Measurements from ENCODE around the gene NXNL2.

GRCh38 chr9:88522360-88522759, 12.6 kb upstream of the NXNL2 start:
- no peak for TF ChIP-seq CTCF (conservative IDR thresholded peaks at IDR 0.05; ENCODE audit: low read length)
- TF ChIP-seq EZH2phosphoT487 (IDR thresholded peaks at IDR 0.05; ENCODE audit: borderline replicate concordance, low read depth, low read length), result no peak

Data from OCI-LY7 (cell line).